ENCODE results near the gene RFC1.

- TF ChIP-seq SIN3A (IDR thresholded peaks at IDR 0.05; ENCODE audit: borderline replicate concordance in 2 of 2, control insufficient read depth in 1 of 2, low read depth in 2 of 2, low read length in 2 of 2) (no peak), POLR2AphosphoS2 (IDR thresholded peaks at IDR 0.05; ENCODE audit: low read length) (no peak), L3MBTL2 (IDR thresholded peaks at IDR 0.05) (no peak), ZNF143 (CRISPR knock-in tag; IDR thresholded peaks at IDR 0.05) (no peak), EZH2 (IDR thresholded peaks at IDR 0.05; ENCODE audit: borderline replicate concordance, low read depth, low read length) (no peak), FOXP1 (CRISPR knock-in tag; IDR thresholded peaks at IDR 0.05) (no peak), CBX2 (IDR thresholded peaks at IDR 0.05; ENCODE audit: insufficient read depth, low read length, poor library complexity, severe bottlenecking) (no peak), POLR2G (IDR thresholded peaks at IDR 0.05; ENCODE audit: low read depth, low read length) (no peak), NR3C1 (CRISPR knock-in tag; IDR thresholded peaks at IDR 0.05) (no peak), HDAC8 (tag; IDR thresholded peaks at IDR 0.05) (no peak)
- TF ChIP-seq, protein P1, sequence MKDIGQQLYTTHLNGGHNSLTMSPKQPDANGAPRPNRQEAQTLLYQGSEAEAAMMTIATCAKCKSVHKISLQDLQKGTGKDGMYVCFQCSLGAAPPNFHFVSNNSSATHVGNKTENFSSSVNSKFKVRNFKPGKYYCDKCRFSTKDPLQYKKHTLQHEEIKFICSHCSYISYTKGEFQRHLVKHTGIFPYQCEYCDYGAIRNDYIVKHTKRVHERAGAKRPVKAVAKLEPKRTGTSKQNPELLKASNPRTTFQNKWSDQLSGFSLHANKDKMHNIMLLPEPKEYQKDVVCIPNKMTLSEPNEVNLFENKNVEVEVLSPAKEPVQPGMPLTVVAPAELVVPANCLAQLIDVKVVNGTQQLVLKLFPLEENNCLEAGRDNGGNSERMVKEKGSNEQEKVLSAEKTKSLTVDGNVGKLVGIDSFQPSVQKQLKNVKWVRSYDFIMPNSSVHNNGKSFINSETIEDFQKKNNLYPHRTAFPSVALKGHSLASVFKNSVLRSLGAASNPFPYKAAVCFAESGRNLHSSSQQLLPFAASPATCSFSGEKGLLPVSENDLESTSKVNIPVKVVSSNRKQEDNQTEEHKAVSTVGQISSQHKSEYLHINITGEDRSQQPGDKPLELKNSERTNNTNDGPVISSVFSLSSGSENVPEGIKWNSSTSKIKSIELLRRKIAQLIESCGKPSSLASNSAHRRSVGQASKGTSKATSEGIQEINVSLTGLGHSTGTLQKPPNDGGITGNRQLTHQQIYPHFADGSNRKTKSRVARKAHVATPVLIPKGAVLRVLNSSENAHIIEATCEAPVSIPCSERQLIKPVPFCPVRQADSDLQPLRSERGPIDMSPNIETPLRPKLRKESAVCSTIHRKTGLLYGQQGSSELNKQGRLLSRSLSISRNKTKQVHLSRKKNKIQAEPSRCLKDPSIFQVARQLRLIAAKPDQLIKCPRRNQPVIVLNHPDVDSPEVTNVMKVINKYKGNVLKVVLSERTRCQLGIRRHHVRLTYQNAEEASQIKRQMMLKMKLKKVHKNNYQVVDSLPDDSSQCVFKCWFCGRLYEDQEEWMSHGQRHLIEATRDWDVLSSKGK (CRISPR knock-in tag; IDR thresholded peaks at IDR 0.05): no peak
- TF ChIP-seq, protein P2, sequence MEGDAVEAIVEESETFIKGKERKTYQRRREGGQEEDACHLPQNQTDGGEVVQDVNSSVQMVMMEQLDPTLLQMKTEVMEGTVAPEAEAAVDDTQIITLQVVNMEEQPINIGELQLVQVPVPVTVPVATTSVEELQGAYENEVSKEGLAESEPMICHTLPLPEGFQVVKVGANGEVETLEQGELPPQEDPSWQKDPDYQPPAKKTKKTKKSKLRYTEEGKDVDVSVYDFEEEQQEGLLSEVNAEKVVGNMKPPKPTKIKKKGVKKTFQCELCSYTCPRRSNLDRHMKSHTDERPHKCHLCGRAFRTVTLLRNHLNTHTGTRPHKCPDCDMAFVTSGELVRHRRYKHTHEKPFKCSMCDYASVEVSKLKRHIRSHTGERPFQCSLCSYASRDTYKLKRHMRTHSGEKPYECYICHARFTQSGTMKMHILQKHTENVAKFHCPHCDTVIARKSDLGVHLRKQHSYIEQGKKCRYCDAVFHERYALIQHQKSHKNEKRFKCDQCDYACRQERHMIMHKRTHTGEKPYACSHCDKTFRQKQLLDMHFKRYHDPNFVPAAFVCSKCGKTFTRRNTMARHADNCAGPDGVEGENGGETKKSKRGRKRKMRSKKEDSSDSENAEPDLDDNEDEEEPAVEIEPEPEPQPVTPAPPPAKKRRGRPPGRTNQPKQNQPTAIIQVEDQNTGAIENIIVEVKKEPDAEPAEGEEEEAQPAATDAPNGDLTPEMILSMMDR (IDR thresholded peaks at IDR 0.05 in 2 of 3, conservative IDR thresholded peaks at IDR 0.05 in 1 of 3; ENCODE audit: insufficient read depth in 2 of 3, low read depth in 1 of 3, low read length in 3 of 3): no peak
- TF ChIP-seq, protein P3, sequence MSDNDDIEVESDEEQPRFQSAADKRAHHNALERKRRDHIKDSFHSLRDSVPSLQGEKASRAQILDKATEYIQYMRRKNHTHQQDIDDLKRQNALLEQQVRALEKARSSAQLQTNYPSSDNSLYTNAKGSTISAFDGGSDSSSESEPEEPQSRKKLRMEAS (CRISPR knock-in tag; IDR thresholded peaks at IDR 0.05): no peak
These were observed 122.7 kb downstream of the RFC1 start for GRCh38 chr4:39243462-39243861.
